GM23248 (cell line): ENCODE results near the gene RASA3. TPM values are rescaled to one million over a fixed set of nuclear protein-coding genes. Genes with fewer than 3 reads are reported as not detected.
A peak's percentile ranks its signal among the peaks of the same experiment; 100 is the strongest.

ENCODE experiments used
- DNase-seq: peaks from one replicate; pipeline ENCODE4 v3.0.0-alpha.2; 2015
- H2AFZ ChIP-seq: fragments of 200-600 bp; sonication (generic); 2 replicates; pipeline ENCODE4 v1.6.1; 2016; ENCODE audit warnings: antibody characterized with exemption
- H3F3A ChIP-seq: fragments of 200-600 bp; sonication (generic); 2 replicates; pipeline ENCODE4 v1.6.1; 2016; ENCODE audit warnings: mild to moderate bottlenecking, antibody characterized with exemption, mixed run types; ENCODE audit not compliant: insufficient read depth
- H3K27ac ChIP-seq: fragments of 200-600 bp; sonication (generic); 2 replicates; pipeline ENCODE4 v1.5.1; 2016; ENCODE audit warnings: mild to moderate bottlenecking
- H3K27me3 ChIP-seq: fragments of 200-600 bp; sonication (generic); replicated peaks from 2 replicates; pipeline ENCODE4 v1.6.1; 2016; ENCODE audit warnings: mild to moderate bottlenecking; ENCODE audit not compliant: insufficient read depth
- H3K36me3 ChIP-seq: fragments of 200-600 bp; sonication (generic); 2 replicates; pipeline ENCODE4 v1.6.1; 2016; ENCODE audit warnings: low read depth, mild to moderate bottlenecking
- H3K4me1 ChIP-seq: fragments of 200-600 bp; sonication (generic); 2 replicates; pipeline ENCODE4 v1.6.1; 2016; ENCODE audit warnings: mild to moderate bottlenecking; ENCODE audit not compliant: insufficient read depth
- H3K4me2 ChIP-seq: fragments of 200-600 bp; sonication (generic); one replicate; pipeline ENCODE4 v1.6.1; 2016; ENCODE audit warnings: mild to moderate bottlenecking; ENCODE audit not compliant: unreplicated experiment
- H3K4me3 ChIP-seq: fragments of 200-600 bp; sonication (generic); 2 replicates; pipeline ENCODE4 v1.5.1; 2016; ENCODE audit warnings: mild to moderate bottlenecking
- H3K79me2 ChIP-seq: fragments of 200-600 bp; sonication (generic); 2 replicates; pipeline ENCODE4 v1.6.1; 2016; ENCODE audit warnings: mild to moderate bottlenecking; ENCODE audit not compliant: insufficient read depth
- H3K9ac ChIP-seq: fragments of 200-600 bp; sonication (generic); 2 replicates; pipeline ENCODE4 v1.6.1; 2016; ENCODE audit warnings: mild to moderate bottlenecking
- H3K9me2 ChIP-seq: fragments of 200-600 bp; sonication (generic); 2 replicates; pipeline ENCODE4 v1.6.1; 2016; ENCODE audit warnings: mixed run types, mild to moderate bottlenecking, moderate library complexity; ENCODE audit not compliant: insufficient read depth
- H3K9me3 ChIP-seq: fragments of 200-600 bp; sonication (generic); one replicate; pipeline ENCODE4 v1.6.1; 2017; ENCODE audit warnings: low read depth
- H4K20me1 ChIP-seq: fragments of 200-600 bp; sonication (generic); 2 replicates; pipeline ENCODE4 v1.6.0; 2016; ENCODE audit not compliant: insufficient read depth
- EZH2 ChIP-seq: fragments of 200-600 bp; sonication (generic); IDR thresholded peaks from 2 replicates; pipeline ENCODE4 v1.6.1; 2018; ENCODE audit warnings: antibody characterized with exemption, mild to moderate bottlenecking; ENCODE audit not compliant: insufficient read depth, poor library complexity, severe bottlenecking
- EZH2phosphoT487 ChIP-seq: fragments of 200-600 bp; sonication (generic); IDR thresholded peaks from 2 replicates; pipeline ENCODE4 v1.6.1; 2018; ENCODE audit warnings: antibody characterized with exemption, moderate library complexity, mild to moderate bottlenecking, low read depth; ENCODE audit not compliant: insufficient read depth
- WGBS, 2 experiments: methylation state at CpG; one replicate each; pipeline ENCODE4 v1.1.6; 2015 to 2017; ENCODE audit warnings: low lambda C conversion rate in 2 of 2, low coverage in 1 of 2; ENCODE audit errors: missing lambda C conversion rate in 2 of 2; 5-methylcytosine and 5-hydroxymethylcytosine counted together
- in situ Hi-C: fragments of 300-500 bp; cut with MboI; formaldehyde crosslinking; loops from 2 replicates; pipeline ENCODE4 v1.15.0; 2020
- polyA plus RNA-seq: library from polyadenylated mRNA; unstranded; fragments of >200 nt; fragmentation: Nextera tagmentation; extraction: Ambion mirVana; gene quantifications from 2 replicates; pipeline ENCODE4 v1.2.1, GENCODE V29; 2016
- total RNA-seq: library from RNA; depleted of rRNA; stranded (reverse); fragments of >200 nt; shearing (Covaris generic); gene quantifications from 2 replicates; pipeline ENCODE4 v1.2.3, GENCODE V29; 2014

RASA3 gene
- total and polyA plus RNA-seq, 2 experiments from 2014 or later: 34.3 to 36.7 TPM

DNA sequence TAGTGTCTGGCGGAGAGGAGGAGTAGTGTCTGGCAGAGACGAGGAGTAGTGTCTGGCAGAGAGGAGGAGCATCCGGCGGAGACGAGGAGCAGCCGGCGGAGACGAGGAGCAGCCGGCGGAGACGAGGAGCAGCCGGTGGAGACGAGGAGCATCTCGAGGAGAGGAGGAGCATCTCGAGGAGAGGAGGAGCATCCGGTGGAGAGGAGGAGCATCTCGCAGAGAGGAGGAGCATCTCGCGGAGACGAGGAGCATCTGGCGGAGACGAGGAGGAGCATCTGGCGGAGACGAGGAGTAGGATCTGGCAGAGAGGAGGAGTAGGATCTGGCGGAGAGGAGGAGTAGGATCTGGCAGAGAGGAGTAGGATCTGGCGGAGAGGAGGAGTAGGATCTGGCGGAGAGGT, 176.7 kb downstream of the RASA3 start:
- in situ Hi-C loops: no loop called here
- Histone ChIP-seq H3K79me2 (no peaks in the 10 kb centered on the region), H3K4me3 (no peak overlapping the region), H3K9me2 (no peaks in the 10 kb centered on the region), H3K27me3 (no peaks in the 10 kb centered on the region), H3K9me3 (no peaks in the 10 kb centered on the region), H3F3A (peaks cover 12% of the 10 kb centered on the region; the same call in 1 of the 2 replicates), H2AFZ (no peak overlapping the region), H4K20me1 (no peaks in the 10 kb centered on the region), H3K9ac (no peak overlapping the region), H3K27ac (no peak overlapping the region), H3K4me1 (peaks cover 8% of the 10 kb centered on the region), H3K4me2 (no peak overlapping the region), H3K36me3 (no peaks in the 10 kb centered on the region; the same call in 1 of the 2 replicates)
- 92 to 98% methylated on average over 21 to 27 of the region's 27 CpGs for WGBS, 2 experiments
- DNase-seq: no peak
- TF ChIP-seq EZH2: no peak
- no peak for TF ChIP-seq EZH2phosphoT487

DNA sequence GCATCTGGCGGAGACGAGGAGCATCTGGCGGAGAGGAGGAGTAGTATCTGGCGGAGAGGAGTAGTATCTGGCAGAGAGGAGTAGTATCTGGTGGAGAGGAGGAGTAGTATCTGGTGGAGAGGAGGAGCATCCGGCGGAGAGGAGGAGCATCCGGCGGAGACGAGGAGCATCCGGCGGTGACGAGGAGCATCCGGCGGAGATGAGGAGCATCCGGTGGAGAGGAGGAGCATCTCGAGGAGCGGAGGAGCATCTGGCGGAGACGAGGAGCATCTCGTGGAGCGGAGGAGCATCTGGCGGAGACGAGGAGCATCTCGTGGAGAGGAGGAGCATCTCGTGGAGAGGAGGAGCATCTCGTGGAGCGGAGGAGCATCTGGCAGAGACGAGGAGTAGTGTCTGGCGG, 177.2 kb downstream of the RASA3 start:
- TF ChIP-seq EZH2phosphoT487: no peak
- TF ChIP-seq EZH2: no peak
- 90 to 95% methylated on average over 15 to 29 of the region's 29 CpGs for WGBS, 2 experiments
- in situ Hi-C loops: no loop called here

DNA sequence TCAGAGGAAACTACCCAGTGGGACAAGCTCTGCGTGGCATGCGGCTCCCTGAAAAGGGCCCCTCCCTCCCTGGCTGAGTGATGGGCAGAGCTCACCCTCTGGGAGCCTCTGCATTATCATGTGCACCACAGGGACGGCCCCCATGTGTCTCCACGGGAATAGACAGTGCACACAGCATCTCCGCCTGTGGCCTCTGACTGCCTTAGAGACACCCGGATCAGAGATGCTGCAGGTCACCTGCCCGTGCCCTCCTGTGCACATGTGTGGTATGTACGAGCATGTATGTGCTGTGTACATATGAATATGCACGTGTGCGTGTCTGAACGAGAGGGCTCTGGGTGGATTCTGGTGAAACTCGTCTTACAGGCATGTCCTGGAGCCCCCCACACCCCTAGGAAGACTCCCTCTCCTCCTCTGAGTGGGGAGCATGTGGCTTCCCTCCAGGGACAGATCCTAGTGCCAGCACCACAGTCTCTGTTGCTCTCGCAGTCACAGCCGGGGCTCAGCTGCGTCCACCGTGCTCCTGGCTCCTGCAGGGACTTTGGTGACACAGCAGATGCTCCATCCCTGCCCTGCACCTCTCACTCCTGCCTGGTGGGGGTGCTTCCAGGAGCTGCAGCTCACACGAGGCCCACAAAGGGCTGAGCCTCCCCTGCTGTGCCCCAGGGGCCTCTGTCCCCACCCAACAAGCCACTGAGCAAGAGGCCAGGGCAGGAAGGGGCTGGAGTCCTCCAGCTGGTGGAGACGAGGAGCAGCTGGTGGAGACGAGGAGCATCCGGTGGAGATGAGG, 178.2 kb downstream of the RASA3 start:
- Histone ChIP-seq H4K20me1 (no peaks in the 10 kb centered on the region), H2AFZ (no peak overlapping the region), H3K36me3 (no peaks in the 10 kb centered on the region), H3K9ac (no peak overlapping the region), H3K9me2 (no peaks in the 10 kb centered on the region), H3K27ac (no peak overlapping the region), H3K79me2 (no peaks in the 10 kb centered on the region), H3F3A (peaks cover under 1% of the 10 kb centered on the region; the same call in 1 of the 2 replicates), H3K4me2 (no peak overlapping the region), H3K9me3 (no peaks in the 10 kb centered on the region), H3K4me1 (peaks cover 8% of the 10 kb centered on the region), H3K4me3 (no peak overlapping the region), H3K27me3 (no peaks in the 10 kb centered on the region)
- in situ Hi-C loops: no loop called here
- no peak for TF ChIP-seq EZH2phosphoT487
- no peak for TF ChIP-seq EZH2
- DNase-seq: no peak
- WGBS, 2 experiments: 90 to 91% methylated on average over 18 to 20 of the region's 20 CpGs

More for the DNA sequence above, 177.2 kb downstream of the RASA3 start:
- H3K36me3 ChIP-seq: no peaks in the 10 kb centered on the region; the same call in 1 of the 2 replicates
- DNase-seq: no peak
- H3K9me2 ChIP-seq: no peaks in the 10 kb centered on the region
- peaks cover 9% of the 10 kb centered on the region; the same call in 1 of the 2 replicates for H3F3A ChIP-seq
- no peaks in the 10 kb centered on the region for H3K9me3 ChIP-seq
- no peaks in the 10 kb centered on the region for H4K20me1 ChIP-seq
- no peak overlapping the region for H3K4me2 ChIP-seq
- H2AFZ ChIP-seq: no peak overlapping the region
- H3K4me1 ChIP-seq: peaks cover 8% of the 10 kb centered on the region
- H3K9ac ChIP-seq: no peak overlapping the region
- H3K79me2 ChIP-seq: no peaks in the 10 kb centered on the region
- no peaks in the 10 kb centered on the region for H3K27me3 ChIP-seq
- no peak overlapping the region for H3K27ac ChIP-seq
- H3K4me3 ChIP-seq: no peak overlapping the region

DNA sequence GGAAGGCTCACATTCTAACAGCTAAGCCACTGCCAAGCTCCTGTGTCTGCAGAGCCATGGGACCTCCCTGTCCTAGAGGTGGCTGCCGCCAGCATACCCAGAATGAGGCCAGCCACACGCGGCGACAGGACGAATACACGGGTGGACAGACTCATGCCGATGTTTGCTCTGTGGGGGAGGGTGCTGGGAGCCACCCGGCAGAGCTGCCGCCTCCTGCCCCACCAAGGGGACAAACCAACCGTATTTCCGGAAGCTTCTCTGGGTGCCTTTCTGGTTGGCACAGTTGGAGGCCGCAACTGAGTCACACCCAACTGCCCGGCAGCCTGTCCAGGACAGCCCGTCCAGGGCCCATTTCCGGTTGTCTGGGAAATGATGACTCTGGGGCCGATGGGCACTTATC, 178.9 kb downstream of the RASA3 start:
- no peak for TF ChIP-seq EZH2
- no peak for TF ChIP-seq EZH2phosphoT487
- Histone ChIP-seq H3K27ac (no peak overlapping the region), H3K27me3 (no peaks in the 10 kb centered on the region), H2AFZ (no peak overlapping the region), H3K4me1 (peaks cover 8% of the 10 kb centered on the region), H3K4me3 (no peak overlapping the region), H3K4me2 (no peak overlapping the region), H3K36me3 (no peaks in the 10 kb centered on the region), H3K79me2 (no peaks in the 10 kb centered on the region), H4K20me1 (no peaks in the 10 kb centered on the region), H3K9ac (no peak overlapping the region), H3K9me2 (no peaks in the 10 kb centered on the region), H3F3A (no peaks in the 10 kb centered on the region), H3K9me3 (no peaks in the 10 kb centered on the region)
- peak; percentile 61 for DNase-seq
- in situ Hi-C loops: no loop called here
- WGBS, 2 experiments: 28 to 29% methylated on average over 16 of the region's 16 CpGs
